SJSA1 (cell line): ENCODE results near the gene LMO3. TPM values are rescaled to one million over a fixed set of nuclear protein-coding genes. Genes with fewer than 3 reads are reported as not detected.

Experiments
- DNase-seq, 2 experiments: peaks; one replicate each; pipeline ENCODE4 v3.0.0-alpha.2; 2015 to 2020; ENCODE audit warnings: low spot score in 2 of 2, low read depth in 1 of 2
- H3K27ac ChIP-seq: fragments of 250-450 bp; sonication (Bioruptor Pico); 2 replicates; pipeline ENCODE4 v1.5.1; 2020; ENCODE audit warnings: mild to moderate bottlenecking, moderate library complexity
- H3K27me3 ChIP-seq: fragments of 250-450 bp; sonication (Bioruptor Pico); replicated peaks from 2 replicates; pipeline ENCODE4 v1.5.1; 2020; ENCODE audit warnings: mild to moderate bottlenecking, moderate library complexity
- H3K36me3 ChIP-seq: fragments of 250-450 bp; sonication (Bioruptor Pico); 2 replicates; pipeline ENCODE4 v1.5.1; 2020; ENCODE audit warnings: mild to moderate bottlenecking
- H3K4me1 ChIP-seq: fragments of 250-450 bp; sonication (Bioruptor Pico); replicated peaks from 2 replicates; pipeline ENCODE4 v1.6.1; 2021; ENCODE audit warnings: mild to moderate bottlenecking
- H3K4me3 ChIP-seq: fragments of 250-450 bp; sonication (Bioruptor Pico); 2 replicates; pipeline ENCODE4 v1.5.1; 2020; ENCODE audit warnings: mild to moderate bottlenecking
- H3K9me3 ChIP-seq: fragments of 250-450 bp; sonication (Bioruptor Pico); replicated peaks from 2 replicates; pipeline ENCODE4 v1.5.1; 2020; ENCODE audit warnings: mild to moderate bottlenecking
- total RNA-seq: library from RNA; depleted of rRNA; stranded (reverse); fragments of >200 nt; shearing (Covaris generic); gene quantifications from 2 replicates; pipeline ENCODE4 v1.2.3, GENCODE V29; 2014

LMO3 gene
- total RNA-seq, 1 experiment from 2014 or later: not detected

DNA sequence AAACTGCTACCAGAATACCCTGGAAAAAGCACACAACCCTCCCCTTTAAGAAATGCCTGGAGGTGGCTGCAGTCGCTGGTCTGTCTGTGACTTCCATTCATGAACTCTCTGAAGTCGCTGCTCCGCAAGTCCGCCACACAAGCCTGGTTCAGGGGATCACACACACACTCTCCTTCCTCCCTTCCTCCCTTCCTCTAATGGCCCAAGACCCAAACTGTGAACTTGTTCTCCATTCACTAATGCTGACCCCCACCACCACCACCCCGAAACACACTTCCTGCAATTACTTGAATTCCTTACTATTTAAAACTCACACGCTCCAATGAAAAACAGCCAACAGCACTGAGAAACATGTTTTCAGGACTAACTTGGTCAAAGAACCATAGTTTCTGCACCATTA is 1.0 kb upstream of the LMO3 start:
- Histone ChIP-seq H3K9me3 (no peaks in the 10 kb centered on the region), H3K27me3 (no peaks in the 10 kb centered on the region), H3K4me1 (no peaks in the 10 kb centered on the region), H3K36me3 (no peaks in the 10 kb centered on the region), H3K4me3 (no peak overlapping the region), H3K27ac (no peak overlapping the region)
- DNase-seq: no peak

DNA sequence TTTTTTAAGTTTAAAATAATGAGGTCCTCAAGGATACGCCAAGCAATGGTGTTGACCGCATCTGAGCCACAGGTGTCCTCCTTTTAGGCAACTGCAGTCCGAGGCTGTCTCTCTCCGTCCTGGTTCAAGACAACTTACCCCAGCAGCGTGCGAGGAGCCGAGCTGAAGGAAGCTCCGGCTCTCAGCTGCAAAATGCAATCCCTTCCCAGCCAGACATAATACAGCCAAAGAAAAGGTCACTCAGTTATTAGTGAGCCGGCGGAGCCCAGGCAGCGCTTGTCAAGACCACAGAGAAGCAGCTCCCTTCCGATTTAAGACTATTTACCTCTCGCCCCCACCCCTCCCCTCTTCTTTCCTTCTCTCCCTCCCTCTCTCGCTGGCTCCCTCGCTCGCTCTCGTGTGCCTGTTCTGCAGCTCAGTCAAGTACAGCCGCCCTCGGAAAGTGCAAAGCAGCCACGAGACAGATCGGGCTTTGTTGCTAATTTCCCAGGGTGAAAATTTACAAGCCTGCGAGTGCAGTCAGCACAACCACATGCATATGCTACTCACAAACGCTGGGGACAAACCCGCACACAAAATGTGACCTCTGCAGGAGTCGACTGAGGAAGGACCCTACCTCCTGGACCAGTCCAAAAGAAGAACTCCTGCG is 363 bp upstream of the LMO3 start:
- peak in 1 of 2 experiments; percentile 1 for DNase-seq
- no peak overlapping the region for H3K27ac ChIP-seq
- no peaks in the 10 kb centered on the region for H3K9me3 ChIP-seq
- H3K27me3 ChIP-seq: no peaks in the 10 kb centered on the region
- no peaks in the 10 kb centered on the region for H3K4me1 ChIP-seq
- H3K4me3 ChIP-seq: no peak overlapping the region
- H3K36me3 ChIP-seq: no peaks in the 10 kb centered on the region

DNA sequence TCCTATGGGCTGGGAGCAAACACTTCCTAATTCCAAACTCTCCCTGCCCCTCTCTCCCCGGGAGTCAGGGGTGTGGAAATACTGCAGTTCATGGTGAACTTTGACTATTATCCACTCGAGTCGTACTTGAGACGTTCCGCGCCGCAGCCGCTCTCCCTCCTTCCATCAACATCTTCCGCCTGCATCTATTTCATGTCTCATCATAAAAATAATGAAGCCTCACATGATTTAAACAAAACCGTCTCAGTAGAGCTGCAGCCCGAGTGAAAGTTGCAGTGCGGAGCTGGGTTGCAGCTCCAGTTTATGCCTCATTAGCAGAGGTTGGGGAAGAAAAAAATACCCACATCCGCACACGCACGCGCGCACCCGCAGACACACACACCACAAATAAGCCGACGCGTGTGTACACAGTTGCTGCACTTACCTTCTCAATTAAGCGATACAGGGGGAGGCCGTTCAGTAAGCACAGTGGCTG is 283 bp downstream of the LMO3 start:
- no peak for DNase-seq
- H3K4me1 ChIP-seq: no peaks in the 10 kb centered on the region
- no peaks in the 10 kb centered on the region for H3K27me3 ChIP-seq
- no peak overlapping the region for H3K27ac ChIP-seq
- no peak overlapping the region for H3K4me3 ChIP-seq
- no peaks in the 10 kb centered on the region for H3K9me3 ChIP-seq
- H3K36me3 ChIP-seq: no peaks in the 10 kb centered on the region

DNA sequence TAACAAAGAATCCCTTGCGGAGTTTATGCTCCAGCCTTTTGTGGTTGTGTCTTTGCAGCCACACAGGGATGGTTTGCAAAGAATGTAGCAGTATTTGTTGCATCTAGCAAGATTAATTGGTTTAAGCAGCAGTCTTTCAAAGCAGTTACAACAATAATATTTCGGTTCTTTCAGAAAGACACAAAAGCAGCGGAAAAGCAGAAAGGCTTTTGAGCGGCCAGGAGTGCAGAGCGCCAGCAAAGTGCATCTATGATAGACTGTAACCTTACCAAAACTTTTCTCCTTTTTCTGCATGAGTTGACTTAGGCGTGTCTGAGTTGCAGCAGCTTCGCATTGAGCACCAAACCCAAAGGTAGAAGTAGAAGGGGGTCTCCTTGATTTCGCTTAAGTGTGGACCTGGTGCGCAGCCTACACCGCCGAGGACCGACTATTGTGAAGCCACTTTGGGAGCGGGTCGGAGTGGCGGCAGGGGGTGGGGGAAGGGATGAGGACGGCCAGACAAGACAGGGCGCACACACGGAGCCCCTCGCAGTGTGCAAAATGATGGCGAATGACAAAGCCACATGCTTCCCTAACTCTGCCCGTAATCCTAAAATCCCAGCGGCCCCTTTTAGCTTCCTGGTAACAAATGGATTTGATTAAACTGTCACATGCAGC is 1.2 kb downstream of the LMO3 start:
- H3K27ac ChIP-seq: no peak overlapping the region
- no peaks in the 10 kb centered on the region for H3K27me3 ChIP-seq
- no peaks in the 10 kb centered on the region for H3K36me3 ChIP-seq
- H3K9me3 ChIP-seq: no peaks in the 10 kb centered on the region
- no peak overlapping the region for H3K4me3 ChIP-seq
- H3K4me1 ChIP-seq: no peaks in the 10 kb centered on the region
- no peak for DNase-seq

- no peak overlapping the region for H3K4me3 ChIP-seq
- H3K9me3 ChIP-seq: no peaks in the 10 kb centered on the region
- DNase-seq: no peak
- H3K36me3 ChIP-seq: no peaks in the 10 kb centered on the region
- H3K27me3 ChIP-seq: no peaks in the 10 kb centered on the region
- H3K27ac ChIP-seq: no peak overlapping the region
- no peaks in the 10 kb centered on the region for H3K4me1 ChIP-seq
Measured at GRCh38 chr12:16603916-16604575, 1.9 kb downstream of the LMO3 start.

- no peak for DNase-seq
- Histone ChIP-seq H3K4me3 (no peak overlapping the region), H3K4me1 (no peaks in the 10 kb centered on the region), H3K27ac (no peak overlapping the region), H3K9me3 (no peaks in the 10 kb centered on the region), H3K36me3 (no peaks in the 10 kb centered on the region), H3K27me3 (no peaks in the 10 kb centered on the region)
Measured at GRCh38 chr12:16603260-16603915, 2.6 kb downstream of the LMO3 start.

DNA sequence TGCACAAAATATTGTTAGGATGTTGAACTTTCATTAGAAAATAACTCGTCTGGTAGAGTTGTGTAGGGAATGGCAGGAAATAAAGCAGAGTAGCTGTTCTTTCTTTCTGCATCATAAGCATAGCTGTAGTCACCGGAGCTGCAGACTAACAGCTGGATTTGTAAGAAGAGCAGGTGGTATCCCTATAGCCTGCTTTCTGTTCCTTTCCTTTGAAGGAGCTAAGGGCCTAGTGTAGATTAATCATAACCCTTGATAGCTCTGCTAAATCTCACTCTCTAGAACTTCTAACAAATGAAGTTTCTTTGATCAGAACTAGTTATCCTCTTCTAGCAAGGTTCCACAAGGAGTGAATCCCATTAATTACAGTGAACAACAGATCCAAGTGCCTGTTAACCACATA is 3.5 kb downstream of the LMO3 start:
- DNase-seq: no peak
- Histone ChIP-seq H3K4me1 (no peaks in the 10 kb centered on the region), H3K27ac (no peak overlapping the region), H3K27me3 (no peaks in the 10 kb centered on the region), H3K36me3 (no peaks in the 10 kb centered on the region), H3K9me3 (no peaks in the 10 kb centered on the region), H3K4me3 (no peak overlapping the region)

DNA sequence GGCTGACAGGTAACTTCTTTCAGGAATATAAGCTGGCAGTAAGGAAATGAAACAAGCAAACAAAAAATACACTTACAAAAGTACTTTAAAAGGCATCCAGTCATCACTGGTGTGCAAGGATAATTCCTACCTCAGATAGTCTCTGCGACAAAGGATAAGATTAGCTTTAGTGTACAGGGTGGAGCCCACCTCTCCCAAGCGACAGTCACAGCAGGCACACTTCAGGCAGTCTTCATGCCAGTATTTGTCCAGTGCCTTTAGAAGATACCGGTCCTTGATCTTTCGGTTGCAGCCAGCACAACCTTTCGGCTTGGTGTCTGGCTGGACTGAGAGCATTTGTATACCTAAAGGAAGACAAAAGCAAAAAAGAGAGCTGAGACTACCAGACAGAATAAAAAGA is 5.4 kb downstream of the LMO3 start:
- H3K36me3 ChIP-seq: no peaks in the 10 kb centered on the region
- no peak overlapping the region for H3K27ac ChIP-seq
- H3K4me3 ChIP-seq: no peak overlapping the region
- DNase-seq: no peak
- H3K27me3 ChIP-seq: no peaks in the 10 kb centered on the region
- no peaks in the 10 kb centered on the region for H3K9me3 ChIP-seq
- H3K4me1 ChIP-seq: no peaks in the 10 kb centered on the region

GRCh38 chr12:16599081-16599480 is 6.9 kb downstream of the LMO3 start:
- H3K4me1 ChIP-seq: no peaks in the 10 kb centered on the region
- DNase-seq: no peak

GRCh38 chr12:16594797-16595196 is 11.2 kb downstream of the LMO3 start:
- no peak for DNase-seq

More at GRCh38 chr12:16599081-16599480, 6.9 kb downstream of the LMO3 start:
- no peaks in the 10 kb centered on the region for H3K9me3 ChIP-seq
- H3K4me3 ChIP-seq: no peak overlapping the region
- H3K27me3 ChIP-seq: no peaks in the 10 kb centered on the region
- H3K36me3 ChIP-seq: no peaks in the 10 kb centered on the region
- no peak overlapping the region for H3K27ac ChIP-seq

GRCh38 chr12:16593546-16593945 is 12.4 kb downstream of the LMO3 start:
- DNase-seq: no peak

More at GRCh38 chr12:16594797-16595196, 11.2 kb downstream of the LMO3 start:
- H3K9me3 ChIP-seq: no peaks in the 10 kb centered on the region; the same call in 1 of the 2 replicates
- no peaks in the 10 kb centered on the region for H3K4me1 ChIP-seq
- no peak overlapping the region for H3K27ac ChIP-seq
- no peaks in the 10 kb centered on the region for H3K27me3 ChIP-seq
- H3K4me3 ChIP-seq: no peak overlapping the region
- H3K36me3 ChIP-seq: no peaks in the 10 kb centered on the region

GRCh38 chr12:16590645-16591044 is 15.3 kb downstream of the LMO3 start:
- Histone ChIP-seq H3K36me3 (no peaks in the 10 kb centered on the region), H3K4me1 (no peaks in the 10 kb centered on the region), H3K9me3 (no peaks in the 10 kb centered on the region; the same call in 1 of the 2 replicates), H3K4me3 (no peak overlapping the region), H3K27me3 (no peaks in the 10 kb centered on the region), H3K27ac (no peak overlapping the region)
- DNase-seq: no peak

More at GRCh38 chr12:16593546-16593945, 12.4 kb downstream of the LMO3 start:
- H3K9me3 ChIP-seq: no peaks in the 10 kb centered on the region; the same call in 1 of the 2 replicates
- H3K27me3 ChIP-seq: no peaks in the 10 kb centered on the region
- H3K4me3 ChIP-seq: no peak overlapping the region
- H3K27ac ChIP-seq: no peak overlapping the region
- no peaks in the 10 kb centered on the region for H3K4me1 ChIP-seq
- no peaks in the 10 kb centered on the region for H3K36me3 ChIP-seq

DNA sequence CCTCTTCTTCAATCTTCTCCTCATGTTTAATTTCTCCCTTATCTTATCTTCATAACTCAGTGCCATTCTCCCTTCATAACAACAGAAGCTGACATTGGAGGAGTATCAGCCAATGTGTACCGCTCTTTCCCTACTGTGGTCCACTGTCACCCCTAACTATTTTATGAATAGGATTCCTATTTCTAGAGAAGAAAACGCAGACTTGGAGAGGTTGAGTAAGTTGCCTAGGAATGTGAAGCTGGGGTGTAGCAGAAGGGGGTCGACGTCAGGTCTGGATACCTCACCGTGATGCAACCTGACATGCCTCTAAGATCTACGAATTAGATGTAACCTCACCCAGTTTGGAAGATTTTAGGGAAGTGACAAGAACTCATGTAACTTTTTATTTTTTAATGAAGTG is 17.1 kb downstream of the LMO3 start:
- Histone ChIP-seq H3K9me3 (no peaks in the 10 kb centered on the region; the same call in 1 of the 2 replicates), H3K36me3 (no peaks in the 10 kb centered on the region), H3K27me3 (no peaks in the 10 kb centered on the region), H3K27ac (no peak overlapping the region), H3K4me3 (no peak overlapping the region), H3K4me1 (no peaks in the 10 kb centered on the region)
- no peak for DNase-seq

DNA sequence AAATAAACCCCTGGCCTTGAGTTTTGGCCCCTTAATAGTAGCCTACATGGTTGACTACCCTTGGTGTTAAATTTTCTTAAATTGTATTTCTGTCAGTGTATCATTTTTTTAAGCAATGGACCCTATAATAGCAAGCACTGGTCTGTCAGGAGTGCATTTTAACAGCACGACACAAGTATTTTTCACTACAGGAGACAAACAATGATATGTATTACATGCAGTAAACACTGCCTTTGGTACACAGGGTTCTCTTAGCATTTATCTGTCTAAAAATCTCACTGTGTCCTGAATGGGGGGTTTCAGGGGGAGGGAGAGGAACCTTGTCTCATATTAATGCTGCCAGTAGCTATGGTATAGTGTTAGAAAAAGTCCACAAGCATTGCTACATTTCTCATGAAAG is 18.4 kb downstream of the LMO3 start:
- Histone ChIP-seq H3K27ac (no peak overlapping the region), H3K4me3 (no peak overlapping the region), H3K9me3 (no peaks in the 10 kb centered on the region; the same call in 1 of the 2 replicates), H3K36me3 (no peaks in the 10 kb centered on the region), H3K27me3 (no peaks in the 10 kb centered on the region), H3K4me1 (no peaks in the 10 kb centered on the region)
- DNase-seq: no peak
